Activated naive CD4-positive, alpha-beta T cell treated with anti-CD3 and anti-CD28 coated beads for 36 hours (primary cell): ENCODE results near the gene SUSD6. TPM values are rescaled to one million over a fixed set of nuclear protein-coding genes. Genes with fewer than 3 reads are reported as not detected.

Source experiments
- CTCF ChIA-PET: fragments of 350-600 bp; sonication (Branson Sonifier 250); formaldehyde crosslinking; loops from one replicate; lab custom pipeline; 2021; ENCODE audit warnings: antibody characterized with exemption; lab: Charles Lee
- DNase-seq: peaks from one replicate; pipeline ENCODE4 v3.0.0-alpha.2; 2020
- H3K27ac Mint-ChIP-seq: one replicate; pipeline ENCODE4 v1.8.0; 2021; ENCODE audit warnings: mild to moderate bottlenecking, mixed read lengths
- H3K27me3 Mint-ChIP-seq: one replicate; pipeline ENCODE4 v1.8.0; 2021; ENCODE audit warnings: low read depth, mixed read lengths
- H3K36me3 Mint-ChIP-seq: one replicate; pipeline ENCODE4 v1.8.0; 2021; ENCODE audit warnings: low read depth, mixed read lengths
- H3K4me1 Mint-ChIP-seq: one replicate; pipeline ENCODE4 v1.8.0; 2021; ENCODE audit warnings: low read depth, mixed read lengths
- H3K4me3 Mint-ChIP-seq: one replicate; pipeline ENCODE4 v1.8.0; 2021; ENCODE audit warnings: mild to moderate bottlenecking, moderate library complexity, mixed read lengths
- H3K9me3 Mint-ChIP-seq: one replicate; pipeline ENCODE4 v1.8.0; 2021; ENCODE audit warnings: mixed read lengths
- intact Hi-C: fragments of 100-400 bp; cut with micrococcal nuclease; formaldehyde crosslinking; loops from one replicate; pipeline ENCODE4 v1.15.1; 2023
- total RNA-seq, 2 experiments: library from RNA; stranded (reverse); gene quantifications; one replicate each; pipeline ENCODE4 v1.2.3, GENCODE V29; 2021

SUSD6 gene
- total RNA-seq, 2 experiments from 2014 or later: 66.6 to 69.7 TPM

DNA sequence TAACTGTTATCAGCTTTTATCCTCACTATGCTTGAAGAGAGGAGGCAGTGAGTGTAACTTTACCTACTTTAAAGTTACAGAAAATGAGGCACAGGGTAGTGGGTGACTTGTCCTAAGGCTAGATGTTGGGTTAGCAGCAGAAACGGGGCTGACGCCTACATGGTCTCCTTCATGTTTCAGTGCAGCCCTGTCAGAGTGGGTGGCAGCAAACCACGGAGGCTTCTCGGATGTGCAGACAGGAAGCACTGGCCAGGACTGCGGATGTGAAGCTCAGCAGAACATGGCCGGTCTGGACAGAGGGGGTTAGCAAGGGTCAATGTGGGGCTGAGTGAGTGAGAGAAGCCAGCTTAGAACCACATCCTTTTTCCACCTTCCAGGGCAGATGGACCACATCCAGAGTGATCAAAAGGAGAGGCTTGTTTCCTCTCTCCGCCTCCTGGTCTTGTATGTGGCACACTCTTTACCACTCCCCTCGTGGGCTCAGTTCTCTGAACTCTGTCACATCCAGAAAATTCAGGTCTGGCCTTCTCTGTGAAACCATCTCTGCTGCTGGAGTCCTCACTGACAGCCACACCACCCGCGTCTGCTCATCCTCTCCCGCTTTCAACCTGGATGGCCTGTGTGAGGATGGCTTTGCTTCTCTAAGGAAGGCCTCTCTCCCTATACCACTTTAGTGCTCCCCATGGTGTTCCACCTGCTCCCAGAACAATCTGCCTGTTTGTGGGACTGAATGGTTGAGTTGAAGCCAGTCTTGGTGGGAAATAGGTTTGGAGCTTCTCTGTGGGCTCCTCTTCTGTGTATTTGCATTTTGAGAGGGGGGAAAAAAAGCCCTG is 14.1 kb downstream of the SUSD6 start:
- intact Hi-C loops: loop anchor here (1.0 to 2.0 kb wide), 3 partner anchors 10 to 17 kb away; no protein-coding TSS in a partner anchor
- CTCF ChIA-PET: interaction anchor here (1.1 to 1.8 kb wide), 2 partner anchors 10 to 13 kb away, joined by 4 to 5 read pairs; no protein-coding TSS in a partner anchor
- Mint-ChIP-seq H3K4me3 (peak overlapping the region; percentile 54), H3K4me1 (peaks cover 93% of the 10 kb centered on the region), H3K27ac (peak overlapping the region; percentile 89), H3K9me3 (no peaks in the 10 kb centered on the region), H3K36me3 (peaks cover 2% of the 10 kb centered on the region), H3K27me3 (no peaks in the 10 kb centered on the region)
- DNase-seq: peak; percentile 84

DNA sequence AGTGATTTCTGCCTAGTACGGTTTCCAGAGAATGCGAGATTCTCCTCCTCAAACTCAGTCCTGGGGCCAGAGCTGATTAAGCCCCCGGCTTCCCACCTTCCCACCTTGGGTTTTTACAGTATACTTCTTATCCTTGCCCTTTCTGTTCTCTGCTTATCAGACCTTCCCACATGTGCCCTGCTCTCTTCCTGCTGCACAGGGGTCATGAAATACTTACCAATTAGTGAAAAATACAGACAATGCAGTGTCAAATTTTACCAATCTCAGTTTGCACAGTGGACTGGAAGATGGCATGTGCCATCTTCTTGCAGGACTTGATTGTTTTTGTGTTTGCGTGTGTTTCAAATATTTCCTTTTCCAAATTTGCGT is 14.7 kb downstream of the SUSD6 start:
- intact Hi-C loops: no loop called here
- CTCF ChIA-PET: interaction anchor here (1.8 kb wide), 1 partner anchor 11 kb away, joined by 4 read pairs; no protein-coding TSS in a partner anchor
- Mint-ChIP-seq H3K36me3 (peaks cover 2% of the 10 kb centered on the region), H3K27ac (peak overlapping the region; percentile 89), H3K4me3 (peak overlapping the region; percentile 7), H3K4me1 (peaks cover 93% of the 10 kb centered on the region), H3K27me3 (no peaks in the 10 kb centered on the region), H3K9me3 (no peaks in the 10 kb centered on the region)
- no peak for DNase-seq

DNA sequence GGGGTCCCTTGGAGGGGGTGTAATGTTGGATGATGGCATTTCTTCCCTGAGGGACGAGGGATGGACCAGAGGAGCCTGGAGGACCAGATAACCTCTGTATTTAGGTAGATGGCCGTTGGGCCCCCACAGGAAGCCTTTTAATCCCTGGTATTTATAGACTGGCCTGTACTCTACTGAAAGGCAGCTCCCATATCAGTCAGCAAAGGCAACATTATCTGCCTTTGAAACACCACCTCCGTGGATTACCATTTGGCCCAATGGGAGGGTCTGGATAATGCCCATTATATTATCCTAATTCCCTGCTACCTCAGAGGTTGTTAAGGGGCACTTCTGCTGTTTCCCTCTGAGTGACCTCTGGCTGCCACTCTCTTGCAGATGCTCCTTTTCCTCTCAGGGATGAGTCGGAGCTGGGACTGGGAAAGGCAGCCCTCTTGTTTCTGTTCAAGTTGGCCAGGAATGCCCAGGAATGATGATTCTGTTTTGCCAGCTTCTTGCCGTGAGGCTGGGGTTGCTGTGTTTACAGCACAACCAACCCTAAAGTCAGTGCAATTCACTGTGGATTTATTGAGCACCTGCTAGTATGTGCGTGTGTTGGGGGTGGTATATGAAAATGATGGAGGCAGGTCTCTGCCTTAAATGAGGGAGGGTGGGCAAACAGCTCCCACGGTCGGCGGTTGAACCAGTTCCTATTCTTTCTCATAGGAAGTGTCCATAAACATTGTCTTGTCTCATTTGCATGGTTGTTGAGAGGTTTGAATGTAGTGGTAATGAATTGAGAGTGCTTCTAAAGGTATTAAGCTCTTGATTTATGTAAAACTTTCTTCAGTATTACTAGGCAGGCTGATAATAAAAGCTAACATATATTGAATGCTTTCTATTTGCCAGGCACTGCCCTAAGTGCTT is 18.1 kb downstream of the SUSD6 start:
- Mint-ChIP-seq H3K27me3 (no peaks in the 10 kb centered on the region), H3K4me1 (peaks cover 97% of the 10 kb centered on the region), H3K4me3 (no peak overlapping the region), H3K36me3 (peaks cover 7% of the 10 kb centered on the region), H3K9me3 (no peaks in the 10 kb centered on the region), H3K27ac (peak overlapping the region; percentile 20)
- DNase-seq: peak; percentile 38
- CTCF ChIA-PET: interaction anchor here (0.7 to 1.5 kb wide), 7 partner anchors 9 to 45 kb away, joined by 3 to 7 read pairs (median 4); no protein-coding TSS in a partner anchor
- intact Hi-C loops: no loop called here

DNA sequence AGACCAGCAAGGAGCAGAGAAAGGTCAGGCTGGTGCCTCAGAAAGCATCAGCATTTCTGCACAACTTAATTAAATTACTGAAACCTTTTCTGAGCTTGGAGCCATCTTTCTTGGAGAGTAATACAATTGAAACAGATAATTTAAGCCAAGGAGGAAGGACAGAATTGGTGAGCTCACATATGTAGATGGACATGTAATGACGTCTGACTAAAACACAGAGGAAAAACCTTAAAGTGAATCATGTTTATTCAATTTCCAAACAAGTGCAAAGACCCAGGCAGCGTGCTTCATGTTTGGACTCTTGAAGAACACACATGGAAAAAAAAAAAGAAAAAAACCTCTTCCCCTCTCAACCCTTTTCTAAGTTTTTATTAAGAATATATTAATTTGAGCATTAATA is 19.0 kb downstream of the SUSD6 start:
- CTCF ChIA-PET: interaction anchor here (0.7 to 1.2 kb wide), 5 partner anchors 8 to 46 kb away, joined by 4 to 7 read pairs (median 4); no protein-coding TSS in a partner anchor
- peaks cover 97% of the 10 kb centered on the region for H3K4me1 Mint-ChIP-seq
- intact Hi-C loops: no loop called here
- H3K9me3 Mint-ChIP-seq: no peaks in the 10 kb centered on the region
- no peak for DNase-seq
- H3K27ac Mint-ChIP-seq: no peak overlapping the region
- H3K27me3 Mint-ChIP-seq: no peaks in the 10 kb centered on the region
- peaks cover 7% of the 10 kb centered on the region for H3K36me3 Mint-ChIP-seq
- H3K4me3 Mint-ChIP-seq: no peak overlapping the region

DNA sequence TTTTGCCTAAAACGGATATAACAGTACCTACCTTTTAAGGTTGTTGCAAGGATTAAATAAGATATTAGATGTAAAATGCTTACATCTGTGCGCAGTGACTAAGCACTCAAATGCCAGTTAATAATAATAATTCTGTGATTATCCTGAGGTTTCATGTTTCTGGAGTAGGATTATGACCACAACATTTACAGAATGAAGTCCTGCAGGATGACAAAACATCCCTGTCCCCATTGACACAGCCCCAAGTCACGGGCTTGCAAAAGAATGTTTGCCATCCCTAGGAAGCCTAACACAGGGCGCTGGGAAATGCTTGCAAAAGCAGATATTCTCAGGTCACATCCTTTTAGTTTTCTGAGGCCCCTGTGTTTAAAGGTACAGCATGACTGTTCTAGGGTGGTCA is 20.1 kb downstream of the SUSD6 start:
- Mint-ChIP-seq H3K36me3 (peaks cover 7% of the 10 kb centered on the region), H3K27ac (no peak overlapping the region), H3K4me1 (peaks cover 97% of the 10 kb centered on the region), H3K27me3 (no peaks in the 10 kb centered on the region), H3K9me3 (no peaks in the 10 kb centered on the region), H3K4me3 (no peak overlapping the region)
- no peak for DNase-seq
- intact Hi-C loops: no loop called here
- CTCF ChIA-PET: interaction anchor here (1.7 kb wide), 1 partner anchor 52 kb away, joined by 5 read pairs; no protein-coding TSS in a partner anchor

DNA sequence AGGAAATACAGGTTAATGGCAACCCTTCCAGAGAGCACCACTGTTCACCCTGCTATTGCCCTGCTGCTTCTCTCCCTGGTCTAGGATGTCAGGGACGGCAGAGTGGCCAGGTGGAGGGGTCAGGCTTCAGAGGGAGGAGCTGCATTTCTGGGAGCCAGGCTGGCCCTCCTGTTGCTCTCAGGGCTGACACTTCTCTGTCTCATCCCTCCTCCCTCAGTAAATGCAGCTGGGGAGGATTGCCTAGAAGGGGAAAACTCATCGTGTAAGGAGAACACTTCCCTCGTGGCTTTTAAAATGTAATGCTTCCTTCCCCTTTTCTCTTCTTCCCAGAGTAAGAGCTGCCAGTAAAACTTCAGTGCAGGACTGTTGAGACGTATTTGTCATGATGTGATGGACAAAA is 20.8 kb downstream of the SUSD6 start:
- H3K27me3 Mint-ChIP-seq: no peaks in the 10 kb centered on the region
- CTCF ChIA-PET: interaction anchor here (1.7 kb wide), 1 partner anchor 51 kb away, joined by 5 read pairs; no protein-coding TSS in a partner anchor
- H3K36me3 Mint-ChIP-seq: peaks cover 7% of the 10 kb centered on the region
- no peak overlapping the region for H3K4me3 Mint-ChIP-seq
- no peaks in the 10 kb centered on the region for H3K9me3 Mint-ChIP-seq
- no peak for DNase-seq
- peaks cover 97% of the 10 kb centered on the region for H3K4me1 Mint-ChIP-seq
- intact Hi-C loops: no loop called here
- H3K27ac Mint-ChIP-seq: no peak overlapping the region

DNA sequence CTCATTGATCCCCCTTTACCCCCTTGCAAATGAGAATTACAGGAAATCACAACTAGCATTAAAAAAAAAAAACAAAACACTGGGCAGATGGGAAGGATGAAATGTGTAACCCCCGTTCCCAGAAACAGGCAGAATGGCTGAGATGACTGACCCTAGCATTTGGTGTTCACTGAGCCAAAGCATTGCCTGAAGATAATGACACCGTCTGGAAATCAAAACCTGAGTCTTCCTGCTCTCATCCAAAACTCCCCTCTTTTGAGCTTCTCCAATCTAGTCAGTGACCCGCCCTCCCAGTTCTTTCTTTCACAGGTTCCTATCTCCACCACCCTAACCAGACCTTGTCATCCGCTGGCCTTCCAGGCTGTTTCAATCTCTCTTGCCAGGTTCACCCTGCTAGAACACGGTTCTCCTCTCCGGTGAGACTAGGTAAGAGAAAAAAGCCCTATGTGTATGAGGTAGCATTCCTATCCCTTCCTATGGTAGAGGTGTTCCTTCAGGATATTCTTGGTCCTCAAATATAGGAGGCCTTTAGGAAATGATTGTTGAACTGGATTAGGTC is 21.3 kb downstream of the SUSD6 start:
- Mint-ChIP-seq H3K27ac (peak overlapping the region; percentile 46), H3K4me1 (peaks cover 99% of the 10 kb centered on the region), H3K27me3 (no peaks in the 10 kb centered on the region), H3K9me3 (no peaks in the 10 kb centered on the region), H3K36me3 (peaks cover 7% of the 10 kb centered on the region), H3K4me3 (no peak overlapping the region)
- intact Hi-C loops: no loop called here
- no peak for DNase-seq
- CTCF ChIA-PET: interaction anchor here (1.7 kb wide), 1 partner anchor 50 kb away, joined by 5 read pairs; no protein-coding TSS in a partner anchor

DNA sequence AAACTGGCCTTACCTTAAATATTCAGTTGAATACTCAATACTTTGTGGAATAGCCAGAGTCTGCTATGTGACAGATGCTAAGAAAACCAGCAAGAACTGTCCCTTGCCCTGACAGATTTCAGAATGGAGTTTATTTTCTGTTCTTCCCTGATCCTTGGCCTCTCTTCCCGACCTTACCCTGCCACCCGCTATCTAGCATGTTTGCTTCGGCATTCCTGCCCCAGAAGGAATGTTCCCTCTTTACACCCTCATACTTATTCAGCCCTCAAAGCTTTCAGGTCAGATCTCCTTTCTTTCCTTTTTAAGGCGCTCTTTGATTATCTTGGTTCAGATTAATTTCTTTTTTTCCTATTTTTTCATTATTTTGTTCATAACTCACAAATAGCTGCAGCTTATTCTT is 21.8 kb downstream of the SUSD6 start:
- CTCF ChIA-PET: no interaction called here
- Mint-ChIP-seq H3K9me3 (no peaks in the 10 kb centered on the region), H3K27ac (no peak overlapping the region), H3K4me3 (no peak overlapping the region), H3K4me1 (peaks cover 99% of the 10 kb centered on the region), H3K27me3 (no peaks in the 10 kb centered on the region), H3K36me3 (peaks cover 7% of the 10 kb centered on the region)
- intact Hi-C loops: no loop called here
- DNase-seq: no peak

DNA sequence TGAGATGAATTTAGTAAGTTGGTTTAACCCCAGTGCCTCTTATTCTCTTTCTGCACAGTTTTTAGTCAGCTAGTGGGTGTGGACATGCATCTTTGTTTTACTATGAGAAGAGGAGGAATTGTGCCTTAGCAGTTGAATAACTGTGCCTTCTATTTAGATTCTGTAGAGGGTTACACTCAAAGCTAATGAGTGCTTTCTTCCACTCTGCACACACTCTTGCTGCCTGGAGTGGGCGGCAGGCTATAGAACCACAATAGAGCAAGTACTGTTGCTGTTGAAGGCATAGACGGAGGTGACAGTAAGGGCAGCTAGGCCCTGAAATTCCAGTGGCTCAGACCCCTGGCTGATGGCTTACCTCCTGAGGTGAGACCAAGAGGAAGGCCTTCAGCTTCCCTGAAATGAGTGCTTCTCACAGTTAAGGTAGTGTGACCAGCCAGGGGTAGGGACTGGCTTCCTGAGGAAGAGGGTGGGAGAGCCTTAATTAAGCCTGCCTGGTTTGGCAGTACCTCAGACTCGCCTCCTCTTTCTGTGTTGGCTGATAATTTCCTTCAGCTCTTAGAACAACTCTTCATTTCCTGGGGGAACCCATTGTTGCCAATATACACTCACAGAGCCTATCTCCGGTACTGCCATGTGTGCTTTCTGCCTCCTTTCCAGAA is 24.7 kb downstream of the SUSD6 start:
- CTCF ChIA-PET: interaction anchor here (0.7 to 2.0 kb wide), 8 partner anchors 9 to 90 kb away, joined by 3 to 11 read pairs (median 4); partner anchors contain the start of gene SUSD6
- peak overlapping the region; percentile 44 for H3K4me3 Mint-ChIP-seq
- H3K4me1 Mint-ChIP-seq: peaks cover 91% of the 10 kb centered on the region
- peak overlapping the region; percentile 96 for H3K27ac Mint-ChIP-seq
- peaks cover 18% of the 10 kb centered on the region for H3K36me3 Mint-ChIP-seq
- peaks cover 3% of the 10 kb centered on the region for H3K9me3 Mint-ChIP-seq
- DNase-seq: peak; percentile 47
- no peaks in the 10 kb centered on the region for H3K27me3 Mint-ChIP-seq
- intact Hi-C loops: no loop called here

DNA sequence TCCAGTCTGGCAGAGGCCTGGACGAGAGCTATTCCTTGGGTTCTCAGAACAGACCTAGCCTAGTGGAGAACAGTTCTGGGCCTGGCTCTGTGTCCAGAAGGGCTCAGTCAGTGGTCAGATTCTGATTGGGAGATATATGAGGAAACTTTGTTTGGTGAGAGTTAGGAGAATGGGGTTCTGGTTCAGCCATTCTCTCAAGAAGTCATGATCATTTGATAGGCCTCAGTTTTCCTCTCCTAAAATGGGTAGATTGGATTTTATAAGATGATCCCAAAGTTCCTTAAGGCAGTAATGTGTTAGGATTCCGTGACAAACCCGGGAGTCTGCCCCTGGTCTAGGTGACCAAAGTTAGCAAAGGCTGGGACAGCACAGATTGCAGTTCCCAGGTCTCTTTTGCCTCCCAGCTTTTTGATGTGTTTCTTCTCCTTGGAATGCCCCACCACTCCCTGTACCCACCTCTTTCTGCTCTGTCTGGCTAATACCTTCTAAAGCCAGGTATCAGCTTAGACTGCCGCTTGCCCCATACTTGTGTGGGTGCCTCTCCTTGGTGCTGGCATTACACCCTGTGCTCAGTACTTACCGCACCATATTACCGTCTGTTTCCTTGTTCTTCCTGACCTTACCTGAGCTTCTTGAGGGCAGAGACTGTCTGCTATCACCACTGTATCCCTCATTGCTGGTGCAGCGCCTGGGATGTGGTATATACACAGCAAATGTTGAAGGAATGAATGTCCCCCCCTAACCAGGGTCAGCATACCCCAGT is 25.5 kb downstream of the SUSD6 start:
- no peak for DNase-seq
- CTCF ChIA-PET: interaction anchor here (0.7 to 2.0 kb wide), 10 partner anchors 9 to 90 kb away, joined by 3 to 11 read pairs (median 4); partner anchors contain the start of gene SUSD6
- peaks cover 9% of the 10 kb centered on the region for H3K9me3 Mint-ChIP-seq
- H3K27me3 Mint-ChIP-seq: no peaks in the 10 kb centered on the region
- H3K4me1 Mint-ChIP-seq: peaks cover 91% of the 10 kb centered on the region
- peak overlapping the region; percentile 96 for H3K27ac Mint-ChIP-seq
- peaks cover 24% of the 10 kb centered on the region for H3K36me3 Mint-ChIP-seq
- intact Hi-C loops: no loop called here
- H3K4me3 Mint-ChIP-seq: peak overlapping the region; percentile 44
